GM19438 (cell line): ENCODE data around the gene TPPP.

Experiments
- ATAC-seq: cut with Tn5 transposase; IDR thresholded peaks from one replicate; pipeline ENCODE4 v1.9.1; 2021; ENCODE audit warnings: low read depth; ENCODE audit not compliant: unreplicated experiment

TPPP gene

DNA sequence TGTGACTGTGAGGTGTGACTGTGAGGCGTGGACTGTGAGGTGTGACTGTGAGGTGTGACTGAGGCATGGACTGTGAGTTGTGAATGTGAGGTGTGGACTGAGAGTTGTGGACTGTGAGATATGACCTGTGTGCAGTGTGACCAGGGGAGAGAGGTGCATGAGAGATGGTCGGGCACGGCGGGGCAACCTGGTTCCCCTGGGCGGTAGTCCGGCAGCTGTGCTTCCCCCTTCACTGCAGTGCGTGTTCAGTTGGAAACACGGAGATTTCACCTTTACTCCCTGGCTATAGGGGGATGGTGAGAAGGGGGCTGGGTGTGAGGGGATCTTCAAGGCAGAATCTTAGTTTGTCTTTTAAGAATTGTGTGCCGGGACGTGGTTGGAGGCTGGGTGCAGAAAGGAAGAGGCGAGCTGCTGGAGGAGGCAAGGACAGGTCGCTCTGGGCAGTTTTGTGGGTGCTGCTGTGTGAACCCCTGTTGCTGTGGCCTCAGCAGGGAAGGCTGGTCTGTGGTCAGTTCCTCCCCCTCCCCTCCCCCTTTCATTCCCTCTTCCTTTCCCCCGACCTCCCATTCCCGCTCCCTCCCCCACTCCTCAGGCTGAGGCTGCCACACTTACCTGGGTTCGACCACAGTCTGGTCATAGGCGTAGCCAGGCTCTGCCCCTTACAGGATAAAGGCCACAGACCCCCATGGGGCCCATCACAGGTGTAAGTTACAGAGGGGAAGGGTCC lies 41.7 kb downstream of the TPPP start:
- ATAC-seq = no peak

DNA sequence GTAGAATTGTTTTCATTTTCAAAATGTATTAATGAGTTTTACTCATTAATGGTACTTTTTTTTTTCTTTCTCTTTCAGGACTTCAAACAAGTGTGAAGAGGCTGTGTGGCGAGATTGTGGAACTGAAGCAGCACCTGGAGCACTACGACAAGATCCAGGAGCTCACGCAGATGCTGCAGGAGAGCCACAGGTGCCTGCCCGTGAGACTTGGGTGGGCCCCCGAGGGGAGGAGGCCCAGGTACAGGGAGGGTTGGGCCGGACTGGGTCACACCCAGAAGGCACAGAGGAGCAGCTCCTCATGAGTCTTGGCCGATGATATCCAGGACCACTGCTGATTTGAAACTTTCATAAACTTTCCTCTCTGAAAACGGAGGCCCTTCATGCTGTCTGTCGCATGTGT lies 45.4 kb downstream of the TPPP start:
- ATAC-seq = no peak

DNA sequence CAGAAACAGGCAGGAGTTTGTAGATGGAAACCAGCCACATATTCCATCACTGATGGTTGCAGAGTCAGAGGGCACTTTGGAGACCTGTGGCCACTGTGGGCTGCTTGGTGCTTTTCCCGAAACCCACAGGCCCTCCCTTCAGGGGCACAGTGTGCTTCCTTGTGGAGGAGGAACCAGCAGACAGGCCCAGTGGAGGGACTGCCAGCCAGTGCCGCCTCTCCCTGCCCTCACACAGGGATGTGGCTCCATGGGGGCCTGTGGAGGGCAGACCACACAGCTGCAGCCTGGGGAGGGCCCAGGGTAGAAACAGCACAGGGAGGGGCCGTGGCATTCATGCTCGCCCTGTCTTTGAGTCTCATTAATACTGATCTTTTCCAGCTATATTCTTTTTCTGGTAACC lies 45.8 kb downstream of the TPPP start:
- ATAC-seq = no peak

DNA sequence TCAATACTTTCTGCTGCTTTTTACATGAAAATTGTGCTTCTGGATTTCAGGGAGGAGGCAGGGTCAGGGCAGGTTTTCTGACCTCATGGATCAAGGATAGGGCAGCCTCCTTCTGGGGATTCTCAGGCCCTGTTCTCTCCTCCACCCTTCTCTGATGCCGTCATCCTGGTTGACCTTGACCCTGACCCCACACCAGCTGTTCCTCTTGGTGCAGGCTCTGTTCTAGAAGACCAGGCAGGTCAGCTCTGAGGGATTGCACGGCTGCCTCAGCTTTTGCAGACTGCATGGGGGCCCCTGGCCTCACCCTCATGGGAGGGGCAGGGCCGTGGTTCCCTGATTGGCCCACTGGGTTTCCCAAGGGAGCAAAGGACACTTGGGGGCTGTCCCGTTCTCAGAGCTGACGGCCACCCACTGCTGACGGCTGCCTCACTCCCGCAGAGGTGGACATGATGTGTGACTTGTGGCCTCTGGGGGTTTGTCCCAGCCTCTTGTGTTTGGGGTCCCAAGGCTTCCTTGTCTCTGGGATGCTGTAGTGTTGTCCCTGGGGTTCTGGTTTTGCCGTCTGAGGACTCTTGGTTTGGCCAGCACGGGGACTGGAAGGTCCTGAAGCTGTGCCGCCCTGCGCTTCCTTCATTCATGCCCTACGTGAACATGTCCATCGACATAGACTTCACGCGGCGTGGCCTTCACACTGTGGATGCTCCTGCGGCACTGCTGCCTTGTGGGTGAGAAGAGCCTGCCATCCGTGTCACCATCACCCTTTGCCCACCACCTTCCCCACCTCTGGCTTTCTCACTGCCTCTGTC lies 46.6 kb downstream of the TPPP start:
- no peak for ATAC-seq

DNA sequence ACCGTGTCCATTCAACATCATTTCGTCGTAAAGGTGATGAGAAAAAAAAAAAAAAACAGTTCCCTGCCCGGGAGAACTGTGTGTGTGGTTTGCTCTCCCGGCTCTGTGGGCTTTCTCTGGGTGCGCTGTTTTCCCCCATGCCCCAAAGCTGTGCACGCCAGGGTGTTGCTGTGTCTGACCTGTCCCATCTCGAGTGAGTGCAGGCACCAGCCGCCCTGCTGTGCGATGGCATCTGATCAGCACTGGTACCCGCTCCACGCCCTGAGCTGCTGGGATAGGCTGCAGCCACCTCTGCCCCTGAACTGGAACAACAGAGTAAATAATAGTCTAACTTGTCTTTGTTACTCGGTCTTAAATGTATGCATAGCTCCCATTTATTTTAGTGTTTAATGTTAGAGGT lies 47.7 kb downstream of the TPPP start:
- no peak for ATAC-seq

DNA sequence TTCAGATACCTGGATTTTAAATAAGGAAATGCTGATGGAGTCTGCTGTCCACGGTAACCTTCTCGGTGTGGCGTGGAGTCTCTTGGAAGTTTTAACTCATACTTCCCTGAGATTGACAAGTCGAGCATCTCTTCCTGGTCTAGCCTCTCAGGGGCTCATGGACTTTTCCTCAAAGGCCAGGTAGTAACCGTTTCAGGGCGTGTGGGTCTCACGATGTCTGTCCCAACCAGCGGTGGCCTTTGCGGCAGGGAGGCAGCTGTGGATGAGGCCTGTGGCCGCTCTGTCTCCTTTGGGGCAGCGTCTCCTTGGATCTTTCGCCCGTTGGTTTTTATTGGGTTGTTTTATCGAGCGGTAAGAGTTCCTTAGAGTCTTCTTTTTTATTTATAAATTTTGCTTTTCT lies 48.2 kb downstream of the TPPP start:
- no peak for ATAC-seq

DNA sequence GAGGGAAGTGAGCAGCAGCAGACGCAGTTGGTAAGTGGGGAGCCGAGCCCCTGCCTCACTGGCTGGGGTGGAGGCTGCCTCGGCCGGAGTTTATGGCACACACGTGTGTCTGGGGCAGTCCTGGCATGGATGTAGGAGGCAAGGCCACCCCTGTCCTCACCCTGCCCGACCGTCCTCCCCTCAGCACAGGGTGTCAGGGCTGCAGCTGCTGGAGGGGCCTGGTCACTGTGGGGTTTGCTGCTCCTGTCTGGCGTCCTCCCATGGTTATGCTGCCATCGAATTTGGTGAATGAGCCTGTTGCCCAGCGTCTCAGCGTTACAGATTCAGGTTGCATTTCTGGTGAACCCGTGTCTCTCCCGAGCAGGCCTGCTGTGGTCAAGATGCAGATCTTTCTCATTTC lies 48.6 kb downstream of the TPPP start:
- ATAC-seq = no peak

DNA sequence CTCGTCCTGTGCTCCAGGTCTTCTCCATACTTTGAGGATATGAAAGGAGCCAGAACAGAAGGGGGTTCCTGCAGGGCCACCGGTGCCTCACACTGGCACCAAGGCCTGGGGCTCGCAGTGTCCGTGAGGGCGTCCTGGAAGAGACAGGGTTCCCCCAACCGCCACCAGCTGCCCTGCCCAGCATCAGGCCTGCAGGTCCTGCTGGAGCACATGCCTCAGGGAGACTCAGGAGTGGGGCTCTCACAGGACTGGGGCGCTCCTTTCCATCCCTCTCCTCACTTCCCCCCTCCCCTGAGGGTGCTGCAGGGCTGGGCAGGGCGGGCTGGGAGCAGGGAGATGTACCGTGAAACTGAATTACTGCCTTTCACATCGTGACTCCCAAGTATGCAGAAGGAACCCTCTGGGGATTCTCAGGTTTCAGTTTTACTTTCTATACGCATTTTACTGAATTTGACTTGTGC lies 49.3 kb downstream of the TPPP start:
- peak; percentile 76 for ATAC-seq

DNA sequence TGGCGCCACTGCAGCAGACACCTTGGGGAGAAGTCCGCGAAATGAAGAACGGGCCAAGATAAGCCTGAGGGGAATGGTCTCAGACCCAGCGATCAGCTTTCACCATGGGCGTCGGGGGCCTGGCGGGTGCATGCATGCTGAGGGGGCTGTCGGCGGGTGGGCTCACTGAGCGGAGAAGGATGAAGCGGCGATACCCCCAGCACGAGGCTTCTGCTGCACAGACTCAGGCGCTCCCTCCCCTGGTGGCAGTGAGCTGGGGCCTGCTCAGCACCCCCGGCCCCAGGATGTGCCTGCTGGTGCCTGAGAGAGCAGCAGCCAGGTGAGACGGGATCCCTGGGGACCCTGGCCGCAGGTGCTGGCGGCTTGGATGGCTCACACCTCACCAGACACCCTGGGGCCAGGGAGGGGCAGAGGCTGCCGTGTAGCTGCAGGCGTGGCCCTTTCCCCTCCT lies 49.8 kb downstream of the TPPP start:
- ATAC-seq = peak; percentile 43

DNA sequence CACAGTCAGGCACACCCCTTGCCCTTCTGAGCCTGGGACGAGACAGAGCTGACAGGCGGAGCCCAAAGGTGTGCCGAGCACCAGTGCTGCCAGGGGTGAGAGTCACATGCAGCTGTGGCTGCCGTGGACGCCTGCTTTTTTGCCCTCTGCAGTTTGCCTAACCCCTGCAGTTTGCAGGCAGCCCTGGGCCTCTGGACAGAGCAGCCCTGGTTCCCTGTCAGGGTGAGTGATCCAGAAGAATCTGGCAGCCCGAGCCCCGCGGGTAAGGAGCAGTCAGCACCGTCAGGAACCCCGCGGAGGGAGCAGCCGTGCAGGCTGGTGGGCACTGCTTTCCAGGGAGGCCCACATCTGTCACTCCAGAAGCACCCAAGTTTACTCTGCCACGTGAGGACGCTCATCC lies 50.7 kb downstream of the TPPP start:
- ATAC-seq = no peak

DNA sequence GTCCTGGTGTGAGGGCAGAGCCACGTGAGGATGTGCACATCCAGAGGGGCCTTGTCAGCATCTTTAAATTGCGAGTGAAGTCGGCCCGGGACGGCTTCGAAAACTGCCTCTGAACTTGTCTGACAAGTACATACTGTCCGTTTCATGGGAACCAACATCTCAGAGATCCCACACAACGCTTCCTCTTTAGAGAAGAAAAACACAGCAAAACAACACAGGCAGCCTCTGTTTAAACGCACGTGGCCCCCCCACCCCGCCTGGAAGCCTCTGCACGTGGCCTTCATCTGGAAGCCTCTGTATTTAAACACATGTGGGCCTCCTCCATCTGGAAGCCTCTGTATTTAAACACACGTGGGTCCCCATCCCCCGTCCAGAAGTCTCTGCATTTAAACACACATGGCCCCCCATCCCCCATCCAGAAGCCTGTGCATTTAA lies 51.8 kb downstream of the TPPP start:
- no peak for ATAC-seq

DNA sequence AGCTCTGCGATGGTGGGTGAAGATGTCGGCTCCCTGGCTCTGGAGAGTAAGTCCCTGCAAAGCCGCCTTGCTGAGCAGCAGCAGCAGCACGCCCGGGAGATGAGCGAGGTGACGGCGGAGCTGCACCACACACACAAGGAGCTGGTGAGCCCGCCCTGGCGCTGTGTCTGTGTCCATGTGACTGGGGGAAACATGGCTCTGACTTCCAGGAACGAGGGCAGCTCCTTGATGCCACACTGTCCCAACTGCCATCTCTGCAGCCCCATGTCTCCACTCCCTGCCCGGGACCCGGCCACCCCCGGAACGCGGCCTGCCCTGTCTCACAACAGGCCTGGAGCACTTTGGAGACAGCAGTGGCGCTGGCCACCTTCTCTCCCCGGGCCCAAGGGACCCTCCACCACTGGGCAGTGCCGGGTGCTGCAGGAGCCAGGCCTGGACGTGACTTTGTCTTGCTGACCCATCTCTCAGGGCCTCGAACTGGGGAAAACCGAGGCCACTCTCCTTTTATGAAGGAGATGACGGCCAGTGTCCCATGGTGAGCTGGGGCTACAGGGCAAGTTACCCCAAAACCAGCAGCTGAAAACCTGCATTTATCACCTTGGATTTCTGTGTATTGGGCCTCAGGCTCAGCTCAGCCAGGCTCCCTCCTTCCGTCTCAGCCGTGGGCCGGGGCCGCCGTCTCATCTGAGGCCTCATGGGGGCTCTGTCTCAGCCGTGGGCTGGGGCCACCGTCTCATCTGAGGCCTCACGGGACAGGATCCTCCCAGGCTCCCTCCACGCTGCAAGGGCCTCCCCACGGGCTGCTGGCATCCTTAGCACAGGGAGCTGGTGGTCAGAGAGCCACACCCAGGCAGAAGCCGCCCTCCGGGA lies 52.5 kb downstream of the TPPP start:
- no peak for ATAC-seq

DNA sequence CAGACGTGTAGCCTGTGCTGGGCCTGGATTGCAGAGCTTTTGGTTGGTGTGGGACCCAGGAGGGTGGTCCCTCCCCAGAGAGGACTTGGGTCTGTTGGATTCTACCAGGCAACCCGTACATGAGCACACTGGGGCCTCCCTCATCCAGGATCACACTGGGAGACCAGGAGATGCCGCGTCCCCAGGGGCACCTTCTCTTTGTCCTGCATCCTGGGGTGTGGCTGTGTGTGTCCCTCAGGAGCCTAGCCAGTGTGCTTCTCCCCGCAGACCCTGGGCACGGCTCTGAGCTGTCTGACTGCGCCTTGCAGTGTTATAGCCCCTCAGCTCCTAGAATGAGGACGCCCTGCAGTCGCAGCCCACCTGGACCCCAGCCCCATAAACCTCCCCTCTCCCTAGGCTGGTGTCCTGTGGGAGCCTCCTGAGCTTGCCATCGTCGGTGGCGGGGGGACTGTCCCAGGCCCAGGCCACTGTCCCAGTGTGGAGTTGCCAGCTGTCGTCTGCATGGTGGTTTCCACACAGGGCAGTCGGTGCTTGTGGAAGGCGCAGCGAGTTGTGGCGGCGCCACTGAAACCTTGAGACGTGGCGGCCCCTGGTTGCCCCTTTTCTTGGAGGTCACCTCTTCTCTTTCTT lies 53.5 kb downstream of the TPPP start:
- ATAC-seq = no peak

DNA sequence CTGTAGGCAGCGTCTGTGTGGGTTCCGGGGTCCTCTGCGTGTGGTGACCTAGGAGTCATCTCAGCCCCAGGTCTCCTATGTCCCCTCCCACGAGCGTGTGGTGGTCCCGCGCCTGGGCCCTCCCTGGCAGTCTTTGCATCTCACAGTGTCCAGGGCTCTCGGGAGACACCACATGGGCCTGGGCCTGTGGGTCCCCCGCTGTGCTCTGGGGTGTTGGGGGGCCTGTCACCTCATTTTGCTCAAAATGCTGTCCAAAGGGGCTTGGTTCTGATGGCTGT lies 54.0 kb downstream of the TPPP start:
- no peak for ATAC-seq

DNA sequence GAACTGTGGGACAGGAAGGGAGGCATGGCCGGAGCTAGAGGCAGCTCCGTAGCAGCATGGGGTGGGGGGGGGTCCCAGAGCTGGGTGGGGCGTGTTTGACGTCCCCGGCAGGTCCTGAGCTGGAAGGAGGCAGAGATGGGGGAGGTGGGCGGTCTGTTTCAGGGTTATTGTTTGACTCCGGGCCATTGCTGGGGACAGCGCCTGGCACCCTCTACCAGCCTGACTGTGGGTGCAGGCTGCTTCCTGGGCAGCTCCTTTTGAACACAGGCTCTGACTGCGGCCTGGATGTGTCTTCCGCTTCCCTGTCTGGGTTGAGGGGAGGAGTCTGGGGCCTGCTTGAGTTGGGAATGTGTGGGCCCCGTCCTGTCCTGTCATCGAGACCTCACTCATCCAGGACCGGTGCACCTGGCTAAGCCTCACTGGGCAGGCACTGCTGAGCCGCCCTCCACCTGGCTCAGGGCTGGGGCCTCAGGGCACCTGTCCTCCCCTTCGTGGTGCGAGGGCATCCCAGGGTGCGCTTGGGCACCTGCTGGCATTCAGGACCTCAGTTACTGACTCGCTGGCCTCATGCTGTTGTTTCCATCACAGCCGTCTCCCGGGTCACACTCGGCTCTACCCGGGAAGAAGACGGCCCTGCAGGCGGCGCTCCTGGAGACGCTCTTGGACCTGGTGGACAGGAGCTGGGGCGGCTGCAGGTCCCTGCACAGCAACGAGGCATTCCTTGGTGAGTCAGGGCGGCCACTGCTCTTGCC lies 54.5 kb downstream of the TPPP start:
- ATAC-seq = no peak

DNA sequence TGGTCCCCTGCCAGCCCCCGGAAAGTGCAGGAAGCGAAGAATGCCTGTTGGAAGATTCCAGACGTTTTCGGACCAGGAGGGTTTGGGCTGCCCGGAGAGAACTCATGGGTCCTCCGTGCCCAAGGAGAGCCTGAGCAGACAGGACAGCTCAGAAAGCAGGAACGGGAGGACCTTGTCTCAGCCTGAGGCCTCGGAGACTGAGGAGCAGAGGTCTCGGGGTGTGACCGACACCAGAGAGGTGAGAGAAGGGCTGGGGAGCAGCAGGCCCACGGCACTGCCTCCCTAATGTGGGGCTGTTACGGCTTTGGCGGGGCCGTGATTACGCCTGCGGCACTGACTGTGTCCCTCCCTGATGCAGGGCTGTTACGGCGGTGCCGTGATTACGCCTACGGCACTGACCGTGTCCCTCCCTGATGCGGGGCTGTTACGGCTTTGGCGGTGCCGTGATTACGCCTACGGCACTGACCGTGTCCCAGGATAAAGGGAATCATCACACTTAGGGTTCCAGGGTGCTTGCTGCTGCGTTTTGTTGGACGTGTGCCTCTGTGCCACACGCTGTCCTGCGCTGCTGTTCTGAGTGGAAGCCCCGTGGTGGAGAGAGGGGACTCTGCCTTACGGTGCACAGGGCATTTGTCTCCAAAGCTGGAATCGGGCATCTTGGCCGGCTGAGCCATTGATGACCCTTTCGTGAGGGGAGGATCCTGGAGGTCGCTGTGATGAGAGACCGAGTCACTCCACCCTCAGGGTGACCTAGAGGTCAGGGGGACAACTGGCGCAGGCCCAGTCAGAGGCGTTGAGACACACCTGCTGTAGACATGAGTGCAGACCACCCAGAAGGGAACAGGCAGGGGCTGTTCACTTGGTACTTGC lies 55.3 kb downstream of the TPPP start:
- ATAC-seq = no peak

DNA sequence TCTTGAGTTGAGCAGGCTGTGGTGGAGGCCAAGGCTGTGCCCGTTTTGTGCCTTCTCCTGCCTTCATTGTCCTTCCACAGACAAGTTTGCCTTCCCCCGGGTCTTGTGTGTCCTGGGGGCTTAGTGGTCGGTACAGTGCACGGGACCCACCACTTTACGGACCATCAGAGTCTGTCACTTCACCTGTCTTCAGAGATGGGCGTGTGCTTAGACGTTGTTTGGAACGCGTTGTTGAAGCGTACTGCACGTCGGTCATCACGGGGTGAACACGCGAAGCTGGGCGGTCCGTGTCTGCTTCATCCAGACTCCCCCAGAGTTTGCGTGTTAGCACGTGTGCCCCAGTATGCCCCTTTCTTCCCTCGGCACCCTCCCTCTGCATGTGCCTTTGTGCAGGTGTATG lies 56.2 kb downstream of the TPPP start:
- ATAC-seq = no peak

DNA sequence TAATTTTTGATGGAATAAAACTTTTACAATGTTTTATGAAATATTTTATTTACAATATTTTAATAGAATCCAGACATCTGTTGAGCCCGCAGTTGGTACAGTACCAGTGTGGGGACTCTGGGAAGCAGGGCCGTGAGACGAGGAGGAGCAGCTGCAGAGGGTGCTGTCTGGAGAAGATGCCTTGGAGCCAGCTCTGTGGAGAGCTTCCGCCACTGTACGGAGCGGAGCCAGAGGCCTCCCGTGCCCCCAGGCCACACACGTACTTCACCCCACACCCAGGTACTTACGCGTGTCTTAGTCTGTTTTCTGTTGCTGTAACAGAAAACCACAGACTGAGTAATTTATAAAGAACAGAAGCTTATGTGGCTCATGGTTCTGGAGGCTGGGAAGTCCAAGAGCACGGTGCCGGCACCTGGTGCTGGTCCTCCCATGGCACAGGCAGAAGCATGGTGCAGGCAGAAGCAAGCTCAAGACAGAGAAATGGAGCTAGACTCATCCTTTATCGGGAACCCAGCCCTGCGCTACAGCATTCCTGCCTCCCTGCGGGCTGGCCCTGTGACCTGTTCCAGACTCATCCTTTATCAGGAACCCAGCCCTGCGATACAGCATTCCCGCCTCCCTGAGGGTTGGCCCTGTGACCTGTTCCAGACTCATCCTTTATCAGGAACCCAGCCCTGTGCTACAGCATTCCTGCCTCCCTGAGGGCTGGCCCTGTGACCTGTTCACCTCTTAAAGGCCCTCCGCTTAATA lies 57.7 kb downstream of the TPPP start:
- no peak for ATAC-seq
